Measurements from ENCODE around the gene GRWD1. TPM values are rescaled to one million over a fixed set of nuclear protein-coding genes. Genes with fewer than 3 reads are reported as not detected.

GRWD1 gene
- total and polyA plus RNA-seq, 2 of the 8 experiments (the other 6 are each of a cell fraction or from before 2014, with no cell fraction given) = 36.9 to 61.9 TPM

GRCh38 chr19:48471836-48472235 is 26.1 kb downstream of the GRWD1 start (continued):
- TF ChIP-seq PHF8 (conservative IDR thresholded peaks at IDR 0.05; ENCODE audit: low read depth, low read length) = no peak
- TF ChIP-seq CTBP2 (IDR thresholded peaks at IDR 0.05; ENCODE audit: borderline replicate concordance, insufficient read depth, insufficient read length, low read length) = no peak
- no peak for TF ChIP-seq GABPA (IDR thresholded peaks at IDR 0.05; ENCODE audit: borderline replicate concordance, insufficient read depth, low read length)
- TF ChIP-seq RAD21 (IDR thresholded peaks at IDR 0.05 in 1 of 2, conservative IDR thresholded peaks at IDR 0.05 in 1 of 2; ENCODE audit: low read depth in 2 of 2, low read length in 2 of 2) = no peak
- TF ChIP-seq NRF1 (IDR thresholded peaks at IDR 0.05; ENCODE audit: low read depth, low read length) = no peak
- TF ChIP-seq HDAC6 (IDR thresholded peaks at IDR 0.05; ENCODE audit: low read depth, low read length) = no peak
- TF ChIP-seq KDM4A (IDR thresholded peaks at IDR 0.05; ENCODE audit: low read depth, low read length, severe bottlenecking) = no peak
